ENCODE measurements around the gene GRK1.

GRCh38 chr13:113735750-113736149, 68.7 kb downstream of the GRK1 start:
- TF ChIP-seq EZH2phosphoT487 (IDR thresholded peaks at IDR 0.05; ENCODE audit: insufficient read depth, low read depth) (no peak), EZH2 (IDR thresholded peaks at IDR 0.05; ENCODE audit: insufficient read depth, poor library complexity, severe bottlenecking) (no peak)
